Uterus (tissue), 2 donors: ENCODE results near the gene UNC93A.
"Not testable (repeated sequence)": the region's sequence is repeated elsewhere in the genome, so short reads cannot be mapped to it uniquely, and the experiment has no call there.

Experiments
- POLR2A ChIP-seq, 2 donors: fragments of 450-650 bp; IDR thresholded peaks; one replicate each; pipeline ENCODE4 v1.6.1; 2016; ENCODE audit warnings: antibody characterized with exemption in 2 of 2, mild to moderate bottlenecking in 1 of 2, moderate library complexity in 1 of 2
- TF ChIP-seq, protein P1 (sequence below), 4 experiments: fragments of 200-600 bp in 2 of 4; fragments of 450-650 bp in 2 of 4; sonication (generic) in 2 of 4; IDR thresholded peaks; one replicate each; pipeline ENCODE4 v1.5.1; 2016 to 2019; ENCODE audit warnings: antibody characterized with exemption in 4 of 4, mild to moderate bottlenecking in 2 of 4, moderate library complexity in 1 of 4

DNA sequence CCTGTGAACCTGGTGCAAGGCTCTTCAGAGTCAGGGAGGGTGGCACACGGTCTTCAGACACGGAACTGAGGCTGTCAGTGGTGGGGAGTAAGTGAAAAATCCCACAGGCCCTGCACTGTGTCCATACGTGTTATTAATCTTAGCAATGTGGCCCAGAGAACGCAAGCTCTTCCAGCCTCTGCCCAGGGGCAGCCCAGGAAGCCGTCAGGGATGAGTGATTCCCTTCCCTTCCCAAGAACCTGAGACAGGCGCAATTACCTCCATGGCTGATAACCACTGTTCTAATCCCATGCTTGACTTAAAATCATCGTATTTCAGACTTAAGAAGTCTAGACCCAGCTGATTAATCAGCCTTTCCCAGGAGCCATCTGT, 49.0 kb upstream of the UNC93A start:
- TF ChIP-seq, protein P1, sequence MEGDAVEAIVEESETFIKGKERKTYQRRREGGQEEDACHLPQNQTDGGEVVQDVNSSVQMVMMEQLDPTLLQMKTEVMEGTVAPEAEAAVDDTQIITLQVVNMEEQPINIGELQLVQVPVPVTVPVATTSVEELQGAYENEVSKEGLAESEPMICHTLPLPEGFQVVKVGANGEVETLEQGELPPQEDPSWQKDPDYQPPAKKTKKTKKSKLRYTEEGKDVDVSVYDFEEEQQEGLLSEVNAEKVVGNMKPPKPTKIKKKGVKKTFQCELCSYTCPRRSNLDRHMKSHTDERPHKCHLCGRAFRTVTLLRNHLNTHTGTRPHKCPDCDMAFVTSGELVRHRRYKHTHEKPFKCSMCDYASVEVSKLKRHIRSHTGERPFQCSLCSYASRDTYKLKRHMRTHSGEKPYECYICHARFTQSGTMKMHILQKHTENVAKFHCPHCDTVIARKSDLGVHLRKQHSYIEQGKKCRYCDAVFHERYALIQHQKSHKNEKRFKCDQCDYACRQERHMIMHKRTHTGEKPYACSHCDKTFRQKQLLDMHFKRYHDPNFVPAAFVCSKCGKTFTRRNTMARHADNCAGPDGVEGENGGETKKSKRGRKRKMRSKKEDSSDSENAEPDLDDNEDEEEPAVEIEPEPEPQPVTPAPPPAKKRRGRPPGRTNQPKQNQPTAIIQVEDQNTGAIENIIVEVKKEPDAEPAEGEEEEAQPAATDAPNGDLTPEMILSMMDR (IDR thresholded peaks at IDR 0.05) = not testable (repeated sequence)
- not testable (repeated sequence) for TF ChIP-seq POLR2A (IDR thresholded peaks at IDR 0.05)
